ENCODE measurements around the gene IFFO2. TPM values are rescaled to one million over a fixed set of nuclear protein-coding genes. Genes with fewer than 3 reads are reported as not detected.

Gene IFFO2
- total and polyA plus RNA-seq, 2 experiments from 2014 or later = 0.71 to 7.5 TPM

DNA sequence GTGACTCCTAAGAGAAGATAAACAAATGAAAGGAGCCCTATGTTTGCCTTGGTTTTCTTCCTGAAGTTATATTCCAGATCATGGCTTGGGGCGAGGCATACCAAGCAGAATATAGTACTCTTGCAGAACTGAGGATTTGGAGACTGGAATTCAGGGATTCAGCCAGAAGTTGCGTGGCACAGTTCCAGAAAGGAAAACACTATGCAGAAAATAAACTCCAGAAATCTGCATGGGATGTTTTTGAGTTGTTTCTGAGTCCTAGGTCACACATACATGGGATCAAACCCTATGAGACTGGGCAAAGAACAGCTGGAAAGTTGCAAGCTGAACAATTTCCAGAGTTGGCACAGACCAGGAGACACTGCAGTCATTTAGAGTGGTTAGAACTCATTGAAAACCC is 42.9 kb upstream of the IFFO2 start:
- Histone ChIP-seq H3K36me3 (ENCODE audit: insufficient read depth) (no peaks in the 10 kb centered on the region), H3K4me3 (no peak overlapping the region), H2AFZ (no peak overlapping the region), H3K4me2 (no peak overlapping the region), H3F3A (replicated peaks; ENCODE audit: low read depth) (no peaks in the 10 kb centered on the region), H3K79me2 (replicated peaks; ENCODE audit: insufficient read depth) (no peaks in the 10 kb centered on the region), H4K20me1 (replicated peaks; ENCODE audit: insufficient read depth) (no peaks in the 10 kb centered on the region), H3K27me3 (ENCODE audit: insufficient read depth) (no peaks in the 10 kb centered on the region), H3K9me2 (ENCODE audit: insufficient read depth) (no peaks in the 10 kb centered on the region), H3K4me1 (ENCODE audit: insufficient read depth) (no peaks in the 10 kb centered on the region), H3K27ac (ENCODE audit: low read depth) (no peak overlapping the region)
- Mint-ChIP-seq H3K36me3 (ENCODE audit: low read depth) (peaks cover 13% of the 10 kb centered on the region; the same call in 2 of the 3 replicates), H3K9me3 (peaks cover 28% of the 10 kb centered on the region), H3K27me3 (ENCODE audit: insufficient read depth, low read depth, poor library complexity) (peaks cover 7% of the 10 kb centered on the region), H3K27ac (no peak overlapping the region), H3K4me1 (no peaks in the 10 kb centered on the region), H3K4me3 (no peak overlapping the region)
- TF ChIP-seq EZH2 (IDR thresholded peaks at IDR 0.05; ENCODE audit: low read depth, unreplicated experiment) (no peak), CTCF (conservative IDR thresholded peaks at IDR 0.05; ENCODE audit: low read depth in 2 of 2) (no peak), STAT1 (IDR thresholded peaks at IDR 0.05; ENCODE audit: unreplicated experiment) (no peak), JUNB (IDR thresholded peaks at IDR 0.05; ENCODE audit: unreplicated experiment) (no peak), NANOG (IDR thresholded peaks at IDR 0.05; ENCODE audit: borderline replicate concordance) (no peak), ZNF114 (CRISPR knock-in tag; IDR thresholded peaks at IDR 0.05) (no peak), ZNF331 (CRISPR knock-in tag; IDR thresholded peaks at IDR 0.05; ENCODE audit: low read depth) (no peak), EZH2phosphoT487 (IDR thresholded peaks at IDR 0.05; ENCODE audit: unreplicated experiment) (no peak)
- TF ChIP-seq, protein P1, sequence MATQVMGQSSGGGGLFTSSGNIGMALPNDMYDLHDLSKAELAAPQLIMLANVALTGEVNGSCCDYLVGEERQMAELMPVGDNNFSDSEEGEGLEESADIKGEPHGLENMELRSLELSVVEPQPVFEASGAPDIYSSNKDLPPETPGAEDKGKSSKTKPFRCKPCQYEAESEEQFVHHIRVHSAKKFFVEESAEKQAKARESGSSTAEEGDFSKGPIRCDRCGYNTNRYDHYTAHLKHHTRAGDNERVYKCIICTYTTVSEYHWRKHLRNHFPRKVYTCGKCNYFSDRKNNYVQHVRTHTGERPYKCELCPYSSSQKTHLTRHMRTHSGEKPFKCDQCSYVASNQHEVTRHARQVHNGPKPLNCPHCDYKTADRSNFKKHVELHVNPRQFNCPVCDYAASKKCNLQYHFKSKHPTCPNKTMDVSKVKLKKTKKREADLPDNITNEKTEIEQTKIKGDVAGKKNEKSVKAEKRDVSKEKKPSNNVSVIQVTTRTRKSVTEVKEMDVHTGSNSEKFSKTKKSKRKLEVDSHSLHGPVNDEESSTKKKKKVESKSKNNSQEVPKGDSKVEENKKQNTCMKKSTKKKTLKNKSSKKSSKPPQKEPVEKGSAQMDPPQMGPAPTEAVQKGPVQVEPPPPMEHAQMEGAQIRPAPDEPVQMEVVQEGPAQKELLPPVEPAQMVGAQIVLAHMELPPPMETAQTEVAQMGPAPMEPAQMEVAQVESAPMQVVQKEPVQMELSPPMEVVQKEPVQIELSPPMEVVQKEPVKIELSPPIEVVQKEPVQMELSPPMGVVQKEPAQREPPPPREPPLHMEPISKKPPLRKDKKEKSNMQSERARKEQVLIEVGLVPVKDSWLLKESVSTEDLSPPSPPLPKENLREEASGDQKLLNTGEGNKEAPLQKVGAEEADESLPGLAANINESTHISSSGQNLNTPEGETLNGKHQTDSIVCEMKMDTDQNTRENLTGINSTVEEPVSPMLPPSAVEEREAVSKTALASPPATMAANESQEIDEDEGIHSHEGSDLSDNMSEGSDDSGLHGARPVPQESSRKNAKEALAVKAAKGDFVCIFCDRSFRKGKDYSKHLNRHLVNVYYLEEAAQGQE (IDR thresholded peaks at IDR 0.05; ENCODE audit: unreplicated experiment) = no peak
- TF ChIP-seq, protein P2, sequence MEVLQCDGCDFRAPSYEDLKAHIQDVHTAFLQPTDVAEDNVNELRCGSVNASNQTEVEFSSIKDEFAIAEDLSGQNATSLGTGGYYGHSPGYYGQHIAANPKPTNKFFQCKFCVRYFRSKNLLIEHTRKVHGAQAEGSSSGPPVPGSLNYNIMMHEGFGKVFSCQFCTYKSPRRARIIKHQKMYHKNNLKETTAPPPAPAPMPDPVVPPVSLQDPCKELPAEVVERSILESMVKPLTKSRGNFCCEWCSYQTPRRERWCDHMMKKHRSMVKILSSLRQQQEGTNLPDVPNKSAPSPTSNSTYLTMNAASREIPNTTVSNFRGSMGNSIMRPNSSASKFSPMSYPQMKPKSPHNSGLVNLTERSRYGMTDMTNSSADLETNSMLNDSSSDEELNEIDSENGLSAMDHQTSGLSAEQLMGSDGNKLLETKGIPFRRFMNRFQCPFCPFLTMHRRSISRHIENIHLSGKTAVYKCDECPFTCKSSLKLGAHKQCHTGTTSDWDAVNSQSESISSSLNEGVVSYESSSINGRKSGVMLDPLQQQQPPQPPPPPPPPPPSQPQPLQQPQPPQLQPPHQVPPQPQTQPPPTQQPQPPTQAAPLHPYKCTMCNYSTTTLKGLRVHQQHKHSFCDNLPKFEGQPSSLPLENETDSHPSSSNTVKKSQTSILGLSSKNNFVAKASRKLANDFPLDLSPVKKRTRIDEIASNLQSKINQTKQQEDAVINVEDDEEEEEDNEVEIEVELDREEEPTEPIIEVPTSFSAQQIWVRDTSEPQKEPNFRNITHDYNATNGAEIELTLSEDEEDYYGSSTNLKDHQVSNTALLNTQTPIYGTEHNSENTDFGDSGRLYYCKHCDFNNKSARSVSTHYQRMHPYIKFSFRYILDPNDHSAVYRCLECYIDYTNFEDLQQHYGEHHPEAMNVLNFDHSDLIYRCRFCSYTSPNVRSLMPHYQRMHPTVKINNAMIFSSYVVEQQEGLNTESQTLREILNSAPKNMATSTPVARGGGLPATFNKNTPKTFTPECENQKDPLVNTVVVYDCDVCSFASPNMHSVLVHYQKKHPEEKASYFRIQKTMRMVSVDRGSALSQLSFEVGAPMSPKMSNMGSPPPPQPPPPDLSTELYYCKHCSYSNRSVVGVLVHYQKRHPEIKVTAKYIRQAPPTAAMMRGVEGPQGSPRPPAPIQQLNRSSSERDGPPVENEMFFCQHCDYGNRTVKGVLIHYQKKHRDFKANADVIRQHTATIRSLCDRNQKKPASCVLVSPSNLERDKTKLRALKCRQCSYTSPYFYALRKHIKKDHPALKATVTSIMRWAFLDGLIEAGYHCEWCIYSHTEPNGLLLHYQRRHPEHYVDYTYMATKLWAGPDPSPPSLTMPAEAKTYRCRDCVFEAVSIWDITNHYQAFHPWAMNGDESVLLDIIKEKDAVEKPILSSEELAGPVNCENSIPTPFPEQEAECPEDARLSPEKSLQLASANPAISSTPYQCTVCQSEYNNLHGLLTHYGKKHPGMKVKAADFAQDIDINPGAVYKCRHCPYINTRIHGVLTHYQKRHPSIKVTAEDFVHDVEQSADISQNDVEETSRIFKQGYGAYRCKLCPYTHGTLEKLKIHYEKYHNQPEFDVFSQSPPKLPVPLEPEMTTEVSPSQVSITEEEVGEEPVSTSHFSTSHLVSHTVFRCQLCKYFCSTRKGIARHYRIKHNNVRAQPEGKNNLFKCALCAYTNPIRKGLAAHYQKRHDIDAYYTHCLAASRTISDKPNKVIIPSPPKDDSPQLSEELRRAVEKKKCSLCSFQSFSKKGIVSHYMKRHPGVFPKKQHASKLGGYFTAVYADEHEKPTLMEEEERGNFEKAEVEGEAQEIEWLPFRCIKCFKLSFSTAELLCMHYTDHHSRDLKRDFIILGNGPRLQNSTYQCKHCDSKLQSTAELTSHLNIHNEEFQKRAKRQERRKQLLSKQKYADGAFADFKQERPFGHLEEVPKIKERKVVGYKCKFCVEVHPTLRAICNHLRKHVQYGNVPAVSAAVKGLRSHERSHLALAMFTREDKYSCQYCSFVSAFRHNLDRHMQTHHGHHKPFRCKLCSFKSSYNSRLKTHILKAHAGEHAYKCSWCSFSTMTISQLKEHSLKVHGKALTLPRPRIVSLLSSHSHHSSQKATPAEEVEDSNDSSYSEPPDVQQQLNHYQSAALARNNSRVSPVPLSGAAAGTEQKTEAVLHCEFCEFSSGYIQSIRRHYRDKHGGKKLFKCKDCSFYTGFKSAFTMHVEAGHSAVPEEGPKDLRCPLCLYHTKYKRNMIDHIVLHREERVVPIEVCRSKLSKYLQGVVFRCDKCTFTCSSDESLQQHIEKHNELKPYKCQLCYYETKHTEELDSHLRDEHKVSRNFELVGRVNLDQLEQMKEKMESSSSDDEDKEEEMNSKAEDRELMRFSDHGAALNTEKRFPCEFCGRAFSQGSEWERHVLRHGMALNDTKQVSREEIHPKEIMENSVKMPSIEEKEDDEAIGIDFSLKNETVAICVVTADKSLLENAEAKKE (CRISPR knock-in tag; IDR thresholded peaks at IDR 0.05) = no peak
- TF ChIP-seq, protein P3, sequence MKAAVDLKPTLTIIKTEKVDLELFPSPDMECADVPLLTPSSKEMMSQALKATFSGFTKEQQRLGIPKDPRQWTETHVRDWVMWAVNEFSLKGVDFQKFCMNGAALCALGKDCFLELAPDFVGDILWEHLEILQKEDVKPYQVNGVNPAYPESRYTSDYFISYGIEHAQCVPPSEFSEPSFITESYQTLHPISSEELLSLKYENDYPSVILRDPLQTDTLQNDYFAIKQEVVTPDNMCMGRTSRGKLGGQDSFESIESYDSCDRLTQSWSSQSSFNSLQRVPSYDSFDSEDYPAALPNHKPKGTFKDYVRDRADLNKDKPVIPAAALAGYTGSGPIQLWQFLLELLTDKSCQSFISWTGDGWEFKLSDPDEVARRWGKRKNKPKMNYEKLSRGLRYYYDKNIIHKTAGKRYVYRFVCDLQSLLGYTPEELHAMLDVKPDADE (IDR thresholded peaks at IDR 0.05) = no peak
- no peak for DNase-seq (ENCODE audit: low spot score)
- ATAC-seq = no peak
